HG03108 (cell line): ENCODE data around the gene TSGA10.
"Not testable (repeated sequence)": the region's sequence is repeated elsewhere in the genome, so short reads cannot be mapped to it uniquely, and the experiment has no call there.

ENCODE experiments used
- ATAC-seq: cut with Tn5 transposase; IDR thresholded peaks from one replicate; pipeline ENCODE4 v1.9.1; 2021; ENCODE audit warnings: moderate library complexity; ENCODE audit not compliant: unreplicated experiment

The TSGA10 gene

DNA sequence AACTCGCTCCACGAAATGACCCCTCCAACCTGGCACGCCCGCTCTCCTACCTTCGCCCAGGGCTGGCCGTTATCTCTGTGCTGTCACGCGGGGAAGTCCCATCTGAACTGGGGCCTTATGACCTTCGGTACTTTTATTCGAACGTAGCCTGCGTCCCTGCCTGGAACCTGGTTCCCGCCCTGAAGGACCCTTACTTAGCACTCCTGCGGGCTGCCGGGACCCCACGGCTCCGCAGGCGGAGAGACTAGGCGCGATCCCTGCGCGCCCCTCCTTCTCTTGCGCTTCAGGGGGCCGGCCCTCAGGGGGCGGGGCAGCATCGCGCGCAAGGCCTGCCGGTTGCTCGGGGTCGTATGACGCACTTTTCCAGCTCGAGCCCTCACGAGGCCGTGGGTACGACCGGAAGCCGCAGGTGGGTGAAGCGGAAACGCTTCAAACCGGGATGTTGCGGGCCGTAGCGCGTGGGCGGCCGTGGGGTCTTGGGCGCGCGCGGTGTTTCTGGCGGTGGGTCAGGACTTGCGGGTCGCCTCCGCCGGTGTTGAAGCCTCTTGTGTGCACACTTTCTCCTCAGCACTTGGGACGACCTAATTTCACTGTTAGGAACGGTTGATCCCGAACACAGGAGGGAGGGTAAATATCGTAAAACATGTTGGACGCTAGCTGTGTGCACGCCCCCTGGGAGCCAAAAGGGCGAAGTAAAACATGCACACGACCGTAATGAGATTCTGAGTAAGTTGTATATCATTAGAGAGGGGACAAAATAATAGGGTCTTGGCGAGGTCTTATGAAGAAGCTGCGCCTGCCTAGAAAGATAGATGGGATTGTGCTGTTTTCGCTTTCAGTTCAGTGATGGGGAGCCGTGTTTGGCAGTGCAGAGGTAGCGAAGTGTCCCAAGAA is at the start of gene TSGA10, which contains the start of gene LIPT1:
Gene TSGA10, minus strand, starts transcription at position 300 of the 894 bp plus-strand sequence. CDS start 45,503 bp downstream, outside the sequence.
Gene LIPT1, plus strand, starts transcription at position 325 of the 894 bp plus-strand sequence. CDS start 6,991 bp downstream, outside the sequence.
- ATAC-seq = peak; percentile 96

DNA sequence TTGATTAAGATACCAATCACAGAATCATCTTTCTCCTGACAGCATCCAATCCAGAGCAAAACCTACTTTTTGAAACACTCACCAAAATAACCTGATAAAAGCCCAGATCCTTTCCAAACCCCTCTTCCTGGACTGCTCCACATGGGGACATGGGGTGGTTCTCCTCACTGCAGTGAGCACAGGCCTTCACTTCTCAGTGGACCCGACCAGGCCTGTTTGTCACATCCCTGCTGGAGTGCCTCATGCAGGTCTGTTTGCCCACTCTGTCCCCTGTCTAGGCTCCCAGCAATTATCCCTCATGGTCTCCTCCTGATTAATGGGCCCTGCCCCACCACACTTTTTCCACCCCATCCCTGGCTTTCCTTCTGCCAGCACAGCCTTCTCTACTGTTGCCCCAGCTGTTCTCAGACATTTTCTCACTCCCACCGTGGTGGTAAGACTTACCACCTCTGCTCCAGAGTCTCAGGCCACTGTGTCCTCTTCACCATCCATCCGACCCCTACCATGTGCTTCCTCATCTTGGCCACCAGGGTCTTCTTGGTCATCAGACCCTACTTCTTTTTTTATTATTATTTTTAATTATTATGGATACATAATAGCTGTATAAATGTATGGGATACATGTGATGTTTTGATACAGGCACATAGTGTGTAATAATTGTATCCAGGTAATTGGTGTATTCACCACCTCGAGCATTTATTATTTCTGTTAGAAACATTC is 47.4 kb upstream of the TSGA10 start:
- ATAC-seq = no peak

DNA sequence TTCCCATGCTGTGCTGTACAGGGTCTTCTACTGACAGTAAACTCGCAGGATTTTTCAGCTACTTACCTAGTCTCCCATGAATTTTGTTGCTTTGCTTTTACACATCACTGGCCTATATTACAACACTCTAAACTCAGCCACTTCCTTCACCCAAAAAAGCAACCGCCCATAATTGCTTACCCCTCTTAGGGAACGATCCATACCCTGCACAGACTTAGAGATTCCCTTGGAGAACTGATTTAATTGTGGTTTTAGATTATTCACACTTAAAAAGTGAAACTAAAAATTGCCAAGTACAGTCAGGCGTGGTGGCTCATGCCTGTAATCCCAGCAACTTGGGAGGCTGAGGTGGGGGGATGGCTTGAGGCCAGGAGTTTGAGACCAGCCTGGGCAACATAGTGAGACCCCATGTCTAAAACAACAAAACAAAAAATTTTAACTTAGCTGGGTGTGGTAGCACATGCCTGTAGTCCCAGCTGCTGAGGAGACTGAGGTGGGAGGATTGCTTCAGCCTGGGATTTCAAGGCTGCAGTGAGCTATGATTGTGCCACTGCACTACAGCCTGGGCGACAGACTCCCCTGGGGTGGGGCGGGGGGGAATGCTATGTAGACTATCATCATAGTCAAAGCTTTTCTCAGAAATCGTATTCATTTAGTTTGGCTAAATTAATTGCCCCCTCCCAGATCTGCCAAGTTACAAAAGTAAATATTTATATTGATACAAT is 45.5 kb upstream of the TSGA10 start:
- ATAC-seq = no peak

- ATAC-seq = no peak
These were observed 43.5 kb upstream of the TSGA10 start for GRCh38 chr2:99198103-99198841.

- ATAC-seq = not testable (repeated sequence)
These were observed 37.6 kb upstream of the TSGA10 start for GRCh38 chr2:99192364-99192763.

- no peak for ATAC-seq
These were observed 35.8 kb upstream of the TSGA10 start for GRCh38 chr2:99190548-99190947.

- ATAC-seq = no peak
These were observed 33.6 kb upstream of the TSGA10 start for GRCh38 chr2:99188357-99188756.

DNA sequence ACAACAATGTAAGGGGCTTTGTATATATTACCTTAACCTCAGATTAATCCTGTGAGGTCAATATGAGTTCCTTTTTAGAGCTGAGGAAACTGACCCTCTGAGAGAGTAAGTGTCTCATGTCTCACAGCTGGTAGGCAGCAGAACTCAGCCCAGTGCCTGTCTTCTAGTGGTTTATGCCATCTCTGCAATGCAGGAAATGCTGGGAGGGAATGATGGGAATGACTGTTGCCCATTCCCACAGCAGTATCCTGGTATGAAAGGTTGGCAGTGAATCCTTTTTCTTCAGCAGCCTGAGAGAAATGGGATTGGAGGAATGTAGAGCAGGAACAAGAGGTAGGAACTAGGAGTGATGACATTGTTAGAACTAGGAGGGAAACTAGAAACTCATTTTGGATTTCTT is 32.3 kb upstream of the TSGA10 start:
- ATAC-seq = no peak

DNA sequence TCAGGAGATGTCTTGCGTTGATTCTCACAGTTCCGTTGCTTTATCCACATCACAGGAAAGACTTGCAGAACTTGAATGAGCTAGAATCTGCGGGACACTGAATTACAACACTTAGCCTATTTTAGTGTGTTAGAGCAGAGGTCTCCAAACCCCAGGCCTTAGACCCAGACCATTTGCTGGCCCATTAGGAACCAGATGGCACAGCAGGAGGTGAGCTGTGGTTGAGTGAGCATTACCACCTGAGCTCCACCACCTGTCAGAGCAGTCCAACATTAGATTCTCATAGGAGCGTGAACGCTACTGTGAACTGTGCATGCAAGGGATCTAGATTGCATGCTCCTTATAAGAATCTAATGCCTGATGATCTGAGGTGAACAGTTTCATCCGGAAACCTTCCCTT is 30.1 kb upstream of the TSGA10 start:
- no peak for ATAC-seq

GRCh38 chr2:99183025-99183424 is 28.3 kb upstream of the TSGA10 start:
- ATAC-seq = no peak

- ATAC-seq = no peak
These were observed 26.9 kb upstream of the TSGA10 start for GRCh38 chr2:99181624-99182000.

DNA sequence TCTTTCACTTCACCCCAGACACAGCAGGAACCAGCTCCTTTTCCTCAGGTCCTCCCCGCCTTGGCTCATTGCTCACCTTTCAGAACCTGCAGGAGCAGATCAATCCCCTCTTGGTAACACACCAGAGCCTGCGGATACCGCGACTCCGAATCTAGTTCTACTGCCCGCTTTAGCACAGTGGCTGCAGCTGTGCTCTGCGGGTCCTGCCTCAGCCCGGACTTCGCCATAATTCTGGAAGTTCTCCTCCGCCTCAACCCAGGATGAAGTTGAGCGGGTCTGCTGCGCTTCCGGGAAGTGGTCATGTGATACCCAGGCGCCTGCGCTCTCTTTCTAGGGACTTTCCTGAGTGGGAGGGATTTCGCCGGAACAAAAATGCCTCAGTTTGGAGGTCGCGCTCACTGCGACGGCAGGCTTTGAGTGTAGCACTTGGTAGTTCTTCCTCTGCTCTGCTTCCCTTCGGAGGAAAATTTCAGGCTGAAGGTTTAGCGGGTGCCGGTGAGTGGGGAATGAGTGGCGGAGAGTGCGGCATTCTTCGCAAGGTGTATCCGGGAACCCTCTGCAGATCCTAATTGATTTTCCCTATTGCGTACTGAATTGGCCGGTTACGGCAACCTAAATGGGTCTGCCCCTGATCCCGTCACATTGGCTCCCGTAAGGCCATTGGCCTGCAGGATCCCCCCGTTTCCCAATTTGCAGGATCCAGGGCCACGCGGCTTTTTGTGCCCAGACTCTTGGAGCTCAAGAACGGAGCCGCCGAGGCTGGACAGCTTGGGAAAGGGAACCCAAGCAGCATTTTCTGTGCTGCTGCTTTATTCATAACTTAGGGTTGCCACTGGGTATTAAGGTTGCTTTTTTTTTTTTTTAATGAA is 26.2 kb upstream of the TSGA10 start, which contains the start of the genes MITD1 and MRPL30:
Gene MITD1, minus strand, starts transcription at position 304 of the 869 bp plus-strand sequence. Its CDS starts 77 bp downstream, at position 227.
Gene MRPL30, plus strand, starts transcription at position 430 of the 869 bp plus-strand sequence. CDS start 5,020 bp downstream, outside the sequence.
- peak; percentile 86 for ATAC-seq

DNA sequence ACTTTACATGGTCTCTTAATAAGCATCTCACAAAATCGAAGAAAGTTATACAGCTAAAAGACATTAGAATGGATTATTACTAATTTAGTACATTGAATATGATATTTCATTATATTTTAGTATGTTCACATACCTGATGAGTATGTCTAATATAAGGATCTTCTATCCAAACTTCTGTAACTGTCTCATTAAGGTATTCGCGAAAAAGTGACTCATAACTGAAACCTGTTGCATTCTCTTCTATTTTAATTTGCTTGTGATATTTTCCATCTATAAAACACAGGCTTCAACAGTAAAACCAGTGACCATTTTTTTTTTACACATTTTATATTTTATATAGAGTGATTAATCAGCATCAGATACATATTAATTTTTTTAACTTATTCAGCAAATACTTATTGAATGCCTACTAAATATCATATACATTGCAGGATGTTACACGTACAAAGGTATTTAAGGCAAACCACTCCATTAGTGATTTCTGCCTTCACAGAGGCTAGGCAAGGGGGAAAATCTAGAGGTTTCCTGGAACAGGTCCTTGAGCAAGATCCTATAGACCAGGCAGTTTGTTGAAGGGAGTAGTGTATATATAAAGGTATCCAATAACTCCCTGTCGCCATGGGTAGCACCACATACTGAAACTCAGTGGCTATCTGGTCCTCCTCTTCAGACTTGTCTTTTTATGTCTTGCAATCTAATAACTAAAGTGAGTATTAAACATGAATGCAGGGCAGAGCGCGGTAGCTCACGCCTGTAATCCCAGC is 16.8 kb upstream of the TSGA10 start:
- ATAC-seq = no peak

DNA sequence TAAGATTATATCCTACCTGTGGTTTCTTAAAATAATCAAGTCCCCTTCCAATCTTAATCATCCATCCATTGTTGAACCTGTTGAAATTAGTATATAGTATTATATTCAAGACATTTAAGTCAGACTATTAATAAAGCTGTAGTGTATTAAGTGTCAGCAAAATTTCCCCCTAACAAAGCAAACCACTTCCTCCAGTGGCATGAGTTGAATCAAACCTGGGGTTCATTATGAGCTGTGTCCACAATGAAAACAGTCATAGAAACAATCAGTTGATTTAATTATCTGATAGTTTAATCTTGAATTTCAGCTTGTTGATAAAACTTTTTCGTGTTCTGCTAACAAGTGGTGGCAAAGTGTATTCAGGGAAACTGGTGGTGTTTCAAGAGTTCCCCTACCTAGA is 14.8 kb upstream of the TSGA10 start:
- no peak for ATAC-seq

DNA sequence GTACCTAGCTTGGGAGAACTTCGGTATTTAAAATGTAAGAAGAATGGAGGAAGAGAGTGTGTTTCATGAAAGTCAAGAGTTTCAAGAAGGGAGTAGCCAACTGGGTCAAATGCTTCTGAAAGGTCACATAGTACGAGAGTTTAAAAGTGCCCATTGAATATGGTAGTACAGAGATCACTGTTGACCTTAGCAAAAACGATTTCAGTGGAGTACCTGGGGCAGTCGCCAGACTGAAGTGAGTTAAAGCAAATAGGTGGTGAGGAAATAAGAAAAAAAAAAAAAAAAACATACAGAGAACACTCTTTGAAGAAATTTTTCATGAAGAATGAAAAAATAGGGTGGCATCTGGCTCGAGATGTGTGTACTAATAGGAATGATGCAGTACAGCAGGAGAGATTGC is 11.5 kb upstream of the TSGA10 start:
- no peak for ATAC-seq

- no peak for ATAC-seq
These were observed 4.9 kb upstream of the TSGA10 start for GRCh38 chr2:99159594-99159993.

DNA sequence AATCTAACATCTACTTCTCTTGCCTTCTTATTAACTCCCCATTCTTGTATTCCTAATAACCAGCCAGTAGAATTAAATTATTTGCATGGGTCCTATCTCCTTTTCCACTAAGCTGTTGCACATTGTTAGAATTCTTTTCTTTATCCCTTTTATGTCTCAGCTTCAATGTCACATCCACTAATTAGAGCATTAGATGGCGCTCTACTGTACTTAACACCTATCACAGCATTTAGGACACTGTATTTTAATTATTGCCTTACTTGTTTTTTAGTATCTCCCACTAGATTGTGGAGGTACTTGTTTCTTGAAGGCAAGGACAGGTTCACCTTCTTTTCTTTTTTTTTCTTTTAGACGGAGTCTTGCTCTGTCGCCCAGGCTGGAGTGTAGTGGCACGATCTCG is 3.9 kb upstream of the TSGA10 start:
- ATAC-seq = no peak

- ATAC-seq = no peak
These were observed 2.1 kb upstream of the TSGA10 start for GRCh38 chr2:99156891-99157290.
